ENCODE data around the gene ATP1A3.
A peak's percentile ranks its signal among the peaks of the same experiment; 100 is the strongest.
"Not testable (repeated sequence)": the region's sequence is repeated elsewhere in the genome, so short reads cannot be mapped to it uniquely, and the experiment has no call there.

- TF ChIP-seq CTCF (IDR thresholded peaks at IDR 0.05) = peak; percentile 86
- TF ChIP-seq EZH2 (IDR thresholded peaks at IDR 0.05; ENCODE audit: borderline replicate concordance, insufficient read depth, low read depth, low read length, poor library complexity, severe bottlenecking) = not testable (repeated sequence)
Observed at GRCh38 chr19:42034640-42035391, 40.8 kb upstream of the ATP1A3 start.

All from B cell (primary cell).